Fibroblast of skin of left quadriceps (primary cell): ENCODE data around the gene PROX2.

Experiments
- DNase-seq, 2 experiments: peaks; one replicate each; pipeline ENCODE4 v3.0.0-alpha.2; 2013; ENCODE audit warnings: low read depth in 2 of 2

Gene PROX2

DNA sequence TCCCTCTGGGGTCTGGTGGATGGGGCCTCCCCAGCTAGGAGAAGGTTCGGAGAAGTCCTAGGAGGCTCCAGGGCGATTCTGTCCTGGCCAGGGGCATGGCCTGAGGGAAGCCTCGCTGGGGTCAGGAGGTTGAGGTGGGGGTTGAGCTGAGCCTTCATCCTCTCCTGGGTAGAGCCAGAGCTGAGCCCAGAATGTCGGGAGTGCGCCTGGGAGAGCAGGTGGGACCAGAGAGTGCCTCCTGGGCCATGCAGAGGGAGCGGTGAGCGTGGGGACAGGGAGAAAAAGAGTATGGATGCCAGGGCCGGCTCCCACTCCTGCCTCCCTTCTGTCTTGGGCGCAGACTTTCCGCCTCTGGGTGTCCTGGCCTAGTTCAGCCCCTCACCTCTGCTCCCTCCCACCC, 34.0 kb upstream of the PROX2 start:
- DNase-seq: no peak

DNA sequence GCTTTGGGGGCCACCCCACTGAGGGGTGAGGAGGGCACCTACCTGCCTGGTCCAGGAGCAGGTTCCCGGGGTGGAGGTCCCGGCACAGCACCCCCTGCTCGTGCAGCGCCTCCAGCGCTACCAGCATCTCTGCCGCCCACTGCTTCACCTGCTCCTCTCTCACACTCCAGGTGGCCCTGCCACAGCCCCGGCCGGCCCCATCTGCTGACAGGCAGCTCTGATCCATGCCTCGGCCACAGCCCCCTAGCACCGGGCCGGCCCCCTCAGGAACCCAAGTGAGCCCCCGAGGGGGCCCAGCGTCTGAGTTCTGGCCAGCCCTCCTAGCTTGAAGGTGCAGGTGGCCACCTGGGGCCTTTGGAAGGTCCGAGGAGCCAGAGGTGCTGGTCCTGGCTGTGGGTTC, 33.6 kb upstream of the PROX2 start:
- no peak for DNase-seq

DNA sequence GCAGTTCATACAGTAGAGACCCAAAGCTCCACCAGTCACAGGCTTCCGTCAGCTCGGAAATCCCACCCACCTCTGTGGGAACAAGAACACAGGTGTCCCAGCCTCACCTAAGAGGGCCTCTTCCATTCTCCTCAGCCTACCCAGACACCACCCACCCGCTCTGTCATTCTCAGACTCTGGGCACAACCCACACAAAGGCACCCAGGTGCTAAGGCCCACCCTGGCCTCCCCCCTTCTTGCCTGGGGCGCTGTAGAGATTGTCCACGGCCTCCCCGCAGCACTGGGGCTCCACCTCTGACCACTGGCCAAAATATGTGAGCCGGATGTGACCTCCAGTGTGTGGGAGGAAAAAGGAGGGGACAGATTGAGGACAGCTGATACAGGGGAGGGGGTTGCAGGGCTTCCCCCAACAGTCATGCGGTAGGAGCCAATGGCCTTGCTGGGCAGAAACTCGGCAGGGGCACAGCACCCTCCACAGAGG, 33.0 kb upstream of the PROX2 start:
- no peak for DNase-seq

DNA sequence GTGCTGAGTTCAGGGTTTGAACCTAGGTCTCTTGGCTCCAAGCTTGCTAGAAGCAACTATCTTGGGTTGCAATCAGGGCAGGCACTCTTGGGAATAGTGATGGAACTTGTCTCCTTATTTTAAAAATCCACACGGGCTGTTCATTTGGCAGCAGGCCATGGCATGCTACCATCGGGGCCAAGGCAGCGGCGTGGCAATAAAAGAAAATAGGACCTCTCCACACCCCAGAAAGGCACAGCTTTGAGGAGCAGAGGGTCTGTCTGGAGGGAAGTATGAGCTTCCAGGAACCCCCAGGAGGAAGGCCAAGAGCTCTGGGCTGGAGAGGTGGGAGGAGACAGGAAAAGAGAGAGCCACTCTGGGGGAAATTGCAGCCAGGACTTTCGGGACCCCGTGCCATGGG, 31.8 kb upstream of the PROX2 start:
- no peak for DNase-seq

- no peak for DNase-seq
These were observed 31.1 kb upstream of the PROX2 start for GRCh38 chr14:74906925-74907521.

DNA sequence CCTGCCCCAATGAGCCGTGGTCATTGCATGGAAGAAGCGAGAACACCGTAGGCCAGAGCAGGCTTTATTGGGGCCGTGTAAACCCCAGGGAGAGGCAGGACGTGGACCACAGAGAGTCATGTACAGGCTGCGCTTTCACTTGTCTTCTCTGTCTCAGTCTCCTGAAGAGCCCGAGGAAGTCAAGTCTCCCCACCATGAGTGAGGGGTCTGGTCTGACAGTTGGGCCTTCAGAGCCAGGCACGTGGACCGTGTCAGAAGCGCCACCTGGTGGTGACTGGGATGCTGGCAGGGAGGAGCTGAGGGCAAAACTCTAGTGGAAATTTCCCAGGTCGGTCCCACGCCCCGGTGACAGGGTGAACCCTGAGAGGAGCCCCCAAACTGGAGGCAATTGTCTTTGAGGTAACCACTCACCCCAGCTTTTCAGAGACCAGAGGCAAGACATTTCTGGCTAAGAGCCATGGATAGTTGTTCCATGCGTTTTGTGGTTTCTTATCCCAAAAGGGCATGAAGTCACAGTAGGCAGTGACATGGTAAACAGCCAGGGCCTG, 29.7 kb upstream of the PROX2 start:
- DNase-seq: peak in 1 of 2 experiments; percentile 26

DNA sequence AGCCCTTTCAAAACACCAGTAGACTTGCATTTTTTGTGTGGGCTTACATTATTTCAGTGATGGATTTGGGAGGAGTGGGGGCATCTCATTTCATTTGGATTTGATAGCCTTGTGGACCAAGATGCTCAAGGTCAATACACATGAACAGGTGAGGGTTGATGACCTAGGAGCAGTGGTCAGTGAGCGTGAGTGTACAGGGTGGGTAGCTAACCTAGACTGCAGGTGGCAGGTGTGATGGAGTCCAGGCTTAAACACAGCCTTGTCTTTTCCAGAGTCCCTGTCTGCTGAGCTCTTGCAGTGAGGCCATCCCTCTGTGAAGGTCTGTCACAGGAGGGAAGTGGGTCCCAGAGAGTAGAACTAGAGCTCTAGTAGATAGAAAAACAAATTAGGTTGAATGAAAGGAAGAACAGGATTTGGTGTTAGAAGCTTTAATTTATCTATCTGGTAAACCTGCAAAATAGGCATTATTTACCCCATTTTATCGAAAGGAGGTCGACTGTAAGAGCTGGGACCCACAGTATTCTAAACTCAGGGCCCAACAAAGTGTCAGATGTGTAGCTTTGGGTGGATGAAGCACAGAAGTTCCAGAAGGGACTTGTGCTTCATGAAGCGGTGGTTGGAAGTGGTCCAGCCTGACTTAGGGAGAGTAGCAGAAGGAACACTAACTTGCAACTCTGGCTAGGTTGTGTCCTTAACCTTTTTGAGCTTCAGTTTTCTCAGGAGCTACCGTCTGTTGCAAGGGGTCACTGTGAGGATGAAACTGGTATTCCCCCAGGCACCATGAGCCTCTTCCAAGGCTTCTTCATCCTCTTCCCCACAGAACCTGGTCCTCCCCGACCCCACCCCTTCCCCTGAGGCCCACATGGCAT, 28.9 kb upstream of the PROX2 start:
- no peak for DNase-seq

DNA sequence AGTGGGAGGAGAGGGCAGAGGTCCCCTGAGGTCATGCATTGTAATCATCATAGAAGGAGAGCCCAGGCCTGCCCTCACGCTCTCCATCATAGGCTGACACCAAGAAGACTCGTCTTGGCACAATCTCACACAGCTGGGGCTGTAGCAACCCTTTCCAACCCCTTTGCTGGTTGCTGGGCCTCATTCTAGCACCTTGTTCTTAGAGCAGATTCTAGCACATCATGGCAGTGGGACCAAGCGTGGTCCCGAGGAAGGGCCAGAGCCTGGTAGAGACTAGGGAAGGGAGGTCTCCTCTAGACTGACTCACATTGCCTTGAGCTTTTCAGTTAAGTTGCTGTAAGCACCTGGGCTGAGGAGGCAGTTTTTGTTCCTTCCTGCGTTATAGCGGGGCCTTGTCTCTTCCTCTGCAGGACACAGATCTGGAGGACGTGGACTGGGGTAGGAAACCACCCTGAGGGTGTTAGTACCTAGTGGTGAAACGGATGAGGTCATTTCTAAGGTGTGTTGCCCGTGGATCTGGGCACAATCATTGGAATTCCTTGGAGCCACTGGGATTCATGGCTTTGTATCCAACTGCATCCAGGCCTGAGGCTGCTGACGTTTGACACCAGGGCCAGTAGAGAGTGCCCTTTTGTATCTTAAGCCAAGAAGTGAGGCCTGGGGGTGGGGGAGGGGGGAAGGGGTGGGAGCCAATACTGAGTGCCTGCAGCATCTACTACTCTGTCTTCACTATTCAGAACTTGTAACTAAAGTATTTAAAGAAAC, 27.2 kb upstream of the PROX2 start:
- no peak for DNase-seq

DNA sequence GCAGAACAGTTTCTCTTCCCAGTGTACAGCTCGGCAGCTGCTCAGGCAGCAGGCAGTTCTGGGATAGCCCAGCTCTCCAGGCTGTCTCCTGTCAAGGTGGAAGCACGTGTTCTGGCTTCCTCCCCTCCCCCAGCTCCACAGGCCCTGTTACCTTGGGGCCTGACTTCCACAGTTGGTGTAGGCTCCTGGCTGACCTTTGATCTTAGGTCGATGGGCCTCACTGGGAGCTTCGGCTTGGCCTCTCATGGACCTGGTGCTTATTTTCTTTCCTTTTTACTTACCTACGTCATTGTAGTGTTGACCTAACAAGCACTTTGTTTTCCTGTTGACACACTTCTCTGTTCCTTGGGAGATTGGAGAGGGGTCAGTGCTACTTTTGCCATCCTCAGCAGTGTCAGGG, 22.7 kb upstream of the PROX2 start:
- no peak for DNase-seq

DNA sequence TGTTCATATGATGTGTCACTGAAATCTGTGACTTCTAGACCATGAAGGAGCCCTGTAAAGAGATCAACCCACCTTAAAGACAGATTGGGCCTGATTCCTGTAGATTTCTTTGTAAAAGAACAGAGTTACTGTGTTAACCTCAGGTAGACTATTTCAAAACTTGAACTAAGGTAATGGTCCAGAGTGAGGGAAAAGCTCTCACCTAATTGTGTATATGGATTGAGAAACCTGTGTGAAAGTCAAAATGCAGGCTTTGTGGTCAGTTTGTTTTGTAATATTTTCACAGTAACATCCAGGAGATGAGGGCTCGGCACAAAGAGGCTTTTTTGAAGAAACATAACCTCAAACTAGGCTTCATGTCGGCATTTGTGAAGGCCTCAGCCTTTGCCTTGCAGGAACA, 22.1 kb upstream of the PROX2 start:
- DNase-seq: no peak

GRCh38 chr14:74897642-74898041, 21.7 kb upstream of the PROX2 start:
- DNase-seq: no peak

GRCh38 chr14:74896400-74896799, 20.5 kb upstream of the PROX2 start:
- no peak for DNase-seq

DNA sequence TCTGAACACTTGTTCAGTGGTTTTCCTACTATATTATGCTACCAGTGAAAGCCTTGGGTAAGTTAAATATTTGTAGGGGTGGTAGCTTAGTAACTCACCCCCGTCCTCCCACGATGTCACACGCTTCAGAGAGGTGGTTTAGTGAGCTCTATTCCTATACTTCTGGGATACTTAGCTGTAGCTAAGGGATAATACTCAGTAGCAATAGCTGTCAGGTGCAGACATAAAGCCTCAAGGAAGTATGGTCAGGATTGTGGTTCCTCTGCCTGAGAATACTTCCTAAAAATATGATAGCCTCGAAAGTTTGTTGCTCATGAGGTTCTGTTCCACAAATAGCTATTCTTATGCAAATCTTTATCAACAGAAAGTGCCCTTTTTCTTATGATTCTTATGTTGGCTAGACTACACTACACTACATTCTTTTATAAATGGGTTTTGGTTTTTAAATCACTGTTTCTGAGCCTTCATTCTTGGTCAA, 17.7 kb upstream of the PROX2 start:
- DNase-seq: no peak

- DNase-seq: no peak
These were observed 16.8 kb upstream of the PROX2 start for GRCh38 chr14:74892745-74893144.

DNA sequence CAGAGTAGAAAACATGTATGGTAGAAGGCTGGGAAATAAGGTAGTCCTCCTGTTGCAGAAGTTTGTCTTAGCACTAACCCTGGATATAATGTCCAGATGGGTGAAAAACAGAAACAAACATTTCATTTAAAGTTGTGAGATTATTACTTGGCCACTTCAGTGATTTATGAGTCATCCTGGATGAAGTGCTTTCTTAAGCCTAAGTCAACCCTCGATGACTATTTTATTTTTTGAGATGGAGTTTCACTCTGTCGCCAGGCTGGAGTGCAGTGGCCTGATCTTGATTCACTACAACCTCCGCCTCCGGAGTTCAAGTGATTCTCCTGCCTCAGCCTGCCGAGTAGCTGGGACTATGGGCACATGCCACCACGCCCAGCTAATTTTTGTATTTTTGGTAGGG, 15.9 kb upstream of the PROX2 start:
- DNase-seq: no peak

DNA sequence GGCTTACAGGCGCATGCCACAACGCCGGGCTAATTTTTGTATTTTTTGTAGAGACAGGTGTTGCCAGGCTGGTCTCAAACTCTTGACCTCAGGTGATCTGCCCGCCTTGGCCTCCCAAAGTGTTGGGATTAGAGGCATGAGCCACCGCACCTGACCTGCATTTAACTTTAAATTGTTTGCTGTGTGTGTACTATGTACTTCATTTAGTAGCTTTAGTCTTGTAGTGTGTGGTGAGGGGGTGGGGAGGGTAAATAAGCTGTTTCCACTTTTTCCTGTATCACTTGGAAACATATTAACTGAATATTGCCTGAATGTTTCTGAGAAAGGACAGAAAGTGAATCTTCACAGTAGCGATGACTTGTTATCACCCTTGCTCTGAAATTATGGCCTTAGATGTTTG, 14.3 kb upstream of the PROX2 start:
- DNase-seq: no peak

GRCh38 chr14:74888164-74889158, 12.5 kb upstream of the PROX2 start:
- no peak for DNase-seq

GRCh38 chr14:74886001-74886400, 10.1 kb upstream of the PROX2 start:
- DNase-seq: peak; percentile 94 to 95

GRCh38 chr14:74882103-74882920, 6.4 kb upstream of the PROX2 start:
- no peak for DNase-seq
